Measurements from ENCODE around the gene GPR37L1.
"Not testable (repeated sequence)": the region's sequence is repeated elsewhere in the genome, so short reads cannot be mapped to it uniquely, and the experiment has no call there.

GPR37L1 gene

GRCh38 chr1:202130816-202131522 lies 8.3 kb downstream of the GPR37L1 start:
- no peak for TF ChIP-seq JUND (IDR thresholded peaks at IDR 0.05; ENCODE audit: low read depth)
- DNase-seq (ENCODE audit: low read depth in 1 of 2, low spot score in 1 of 2): no peak
- in situ Hi-C loops (cut with HindIII; ENCODE audit: low pct_unique_long_range_greater_than_20kb, low sequenced_read_pairs): no loop called here

DNA sequence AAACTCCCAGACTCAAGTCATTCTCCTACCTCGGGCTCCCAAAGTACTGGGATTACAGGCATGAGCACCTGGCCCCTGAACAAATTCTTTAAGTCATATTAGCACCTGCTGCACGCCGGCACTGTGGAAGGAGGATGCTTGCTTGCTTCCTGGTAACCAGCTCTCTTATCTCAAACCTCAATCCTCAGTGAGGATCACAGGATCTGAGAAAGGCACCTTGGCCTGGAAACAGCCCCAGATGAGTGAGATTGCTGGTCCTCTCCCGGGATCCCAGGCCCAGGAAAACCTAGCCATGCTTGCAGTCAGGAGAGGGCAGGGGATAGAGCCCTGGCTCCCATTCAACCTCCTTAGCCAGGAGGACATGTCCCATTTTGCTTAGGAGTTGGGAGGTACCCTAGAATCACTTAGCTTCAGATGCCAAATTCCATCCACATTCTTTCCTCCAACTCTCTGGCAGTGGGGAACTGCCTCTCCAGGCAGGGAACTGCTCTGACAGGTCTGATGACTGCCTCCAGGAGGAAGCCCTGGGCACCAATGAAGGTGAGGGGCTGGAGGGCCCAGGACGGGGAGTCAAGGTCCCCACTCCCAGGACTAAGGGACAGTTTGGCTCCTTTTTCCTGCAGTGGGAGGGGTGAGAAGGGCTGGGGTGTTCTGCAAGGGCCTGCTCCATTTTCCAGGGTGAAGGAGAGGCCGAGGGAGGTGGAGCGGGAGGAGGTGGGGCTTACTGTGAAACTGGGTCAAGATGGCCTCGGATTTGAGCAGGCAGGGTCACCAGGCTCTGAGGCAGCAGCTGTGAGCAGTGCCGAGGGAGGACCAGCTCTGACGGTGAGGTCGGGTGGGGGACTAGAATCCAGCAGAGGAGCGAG lies 9.5 kb downstream of the GPR37L1 start:
- in situ Hi-C loops (cut with HindIII; ENCODE audit: low pct_unique_long_range_greater_than_20kb, low sequenced_read_pairs): no loop called here
- TF ChIP-seq JUND (IDR thresholded peaks at IDR 0.05; ENCODE audit: low read depth): no peak
- DNase-seq (ENCODE audit: low read depth in 1 of 2, low spot score in 1 of 2): peak; percentile 78 to 97

GRCh38 chr1:202133001-202133400 lies 10.3 kb downstream of the GPR37L1 start:
- TF ChIP-seq JUND (IDR thresholded peaks at IDR 0.05; ENCODE audit: low read depth): no peak
- peak in 1 of 2 experiments; percentile 78 for DNase-seq (ENCODE audit: low read depth in 1 of 2, low spot score in 1 of 2)
- in situ Hi-C loops (cut with HindIII; ENCODE audit: low pct_unique_long_range_greater_than_20kb, low sequenced_read_pairs): no loop called here

GRCh38 chr1:202133496-202133895 lies 10.8 kb downstream of the GPR37L1 start:
- no peak for DNase-seq (ENCODE audit: low read depth in 1 of 2, low spot score in 1 of 2)
- in situ Hi-C loops (cut with HindIII; ENCODE audit: low pct_unique_long_range_greater_than_20kb, low sequenced_read_pairs): no loop called here
- no peak for TF ChIP-seq JUND (IDR thresholded peaks at IDR 0.05; ENCODE audit: low read depth)

GRCh38 chr1:202133989-202134388 lies 11.3 kb downstream of the GPR37L1 start:
- in situ Hi-C loops (cut with HindIII; ENCODE audit: low pct_unique_long_range_greater_than_20kb, low sequenced_read_pairs): no loop called here
- DNase-seq (ENCODE audit: low read depth in 1 of 2, low spot score in 1 of 2): no peak
- TF ChIP-seq JUND (IDR thresholded peaks at IDR 0.05; ENCODE audit: low read depth): no peak

DNA sequence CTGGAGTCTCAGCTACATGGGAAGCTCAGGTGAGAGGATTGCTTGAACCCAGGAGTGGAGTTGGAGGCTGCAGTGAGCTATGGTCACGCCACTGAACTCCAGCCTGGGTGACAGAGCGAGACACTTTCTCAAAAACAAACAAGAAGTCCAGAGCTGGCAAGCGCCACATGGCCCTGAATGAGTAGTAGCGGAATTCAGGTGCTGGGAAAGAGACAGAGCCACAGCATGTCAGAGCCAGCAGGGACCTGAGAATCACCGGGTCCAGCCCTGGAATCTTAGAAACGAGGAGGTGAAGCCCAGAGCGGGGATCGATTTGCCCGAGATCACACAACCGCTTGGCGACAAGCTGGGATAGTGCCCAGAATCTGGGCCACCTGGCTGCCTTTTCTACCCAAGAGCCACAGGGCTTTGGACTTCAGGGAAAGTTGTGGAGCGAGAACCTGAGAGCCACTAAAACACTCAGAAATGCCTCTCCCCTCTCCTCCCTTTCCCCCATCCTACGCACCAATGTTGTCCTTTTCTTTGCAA lies 12.0 kb downstream of the GPR37L1 start:
- no peak for DNase-seq (ENCODE audit: low read depth in 1 of 2, low spot score in 1 of 2)
- in situ Hi-C loops (cut with HindIII; ENCODE audit: low pct_unique_long_range_greater_than_20kb, low sequenced_read_pairs): no loop called here
- TF ChIP-seq JUND (IDR thresholded peaks at IDR 0.05; ENCODE audit: low read depth): no peak

- no peak for TF ChIP-seq JUND (IDR thresholded peaks at IDR 0.05; ENCODE audit: low read depth)
- DNase-seq (ENCODE audit: low read depth in 1 of 2, low spot score in 1 of 2): peak; percentile 87 to 89
- in situ Hi-C loops (cut with HindIII; ENCODE audit: low pct_unique_long_range_greater_than_20kb, low sequenced_read_pairs): no loop called here
Measured at GRCh38 chr1:202135221-202135721, 12.6 kb downstream of the GPR37L1 start.

- in situ Hi-C loops (cut with HindIII; ENCODE audit: low pct_unique_long_range_greater_than_20kb, low sequenced_read_pairs): no loop called here
- DNase-seq (ENCODE audit: low read depth in 1 of 2, low spot score in 1 of 2): no peak
- TF ChIP-seq JUND (IDR thresholded peaks at IDR 0.05; ENCODE audit: low read depth): no peak
Measured at GRCh38 chr1:202140833-202141232, 18.1 kb downstream of the GPR37L1 start.

DNA sequence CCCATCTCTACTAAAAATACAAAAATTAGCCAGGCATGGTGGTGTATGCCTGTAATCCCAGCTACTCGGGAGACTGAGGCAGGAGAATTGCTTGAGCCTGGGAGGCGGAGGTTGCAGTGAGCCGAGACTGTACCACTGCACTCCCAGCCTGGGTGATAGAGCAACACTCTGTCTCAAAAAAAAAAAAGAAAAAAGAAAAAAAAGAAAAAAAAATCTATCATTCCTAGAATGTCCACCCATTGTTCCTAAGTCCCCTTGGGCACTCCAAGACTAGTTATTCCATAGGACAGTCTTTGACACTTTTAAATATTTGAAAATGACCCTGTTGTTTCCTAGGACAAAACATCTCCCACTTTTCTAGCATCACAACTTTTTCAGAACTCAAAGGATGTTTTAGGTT lies 18.8 kb downstream of the GPR37L1 start:
- in situ Hi-C loops (cut with HindIII; ENCODE audit: low pct_unique_long_range_greater_than_20kb, low sequenced_read_pairs); DNase-seq (ENCODE audit: low read depth in 1 of 2, low spot score in 1 of 2): not testable (repeated sequence)

DNA sequence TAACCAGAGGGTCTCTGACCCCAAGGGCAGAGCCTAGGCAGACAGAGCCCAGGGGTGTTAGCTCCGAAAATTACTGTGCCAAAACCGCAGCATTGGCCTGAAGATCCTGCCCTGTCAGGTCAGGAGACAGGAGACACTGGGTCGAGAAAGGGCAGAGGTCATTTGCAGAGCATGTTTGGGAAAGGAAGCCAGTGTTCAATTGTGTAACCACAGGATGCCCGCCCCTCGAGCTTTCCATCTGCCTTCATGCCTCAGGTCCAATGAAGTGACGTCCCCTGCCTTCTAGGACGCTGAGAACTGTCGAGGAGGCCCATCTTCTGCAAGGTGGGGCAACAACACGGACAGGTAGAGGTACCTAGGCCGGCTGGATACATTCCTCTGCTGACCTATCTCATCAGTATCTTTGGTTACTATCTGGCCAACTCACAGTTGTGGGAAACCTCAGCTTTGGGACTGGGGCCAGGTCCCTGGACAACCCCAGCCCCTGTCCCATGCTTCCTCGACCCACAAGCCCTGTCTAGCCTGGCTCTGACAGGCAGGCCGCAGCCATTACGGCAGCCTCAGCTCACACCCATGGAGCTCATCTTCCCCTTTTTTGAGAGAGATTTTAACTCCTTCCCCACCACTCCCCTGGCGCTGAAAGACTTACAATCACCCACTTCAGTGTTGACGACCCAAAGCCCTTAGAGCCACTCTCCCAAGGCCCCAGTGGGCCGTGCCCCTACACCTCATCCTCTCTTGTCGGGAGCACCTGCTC lies 20.5 kb downstream of the GPR37L1 start:
- DNase-seq (ENCODE audit: low read depth in 1 of 2, low spot score in 1 of 2): no peak
- in situ Hi-C loops (cut with HindIII; ENCODE audit: low pct_unique_long_range_greater_than_20kb, low sequenced_read_pairs): no loop called here
- no peak for TF ChIP-seq JUND (IDR thresholded peaks at IDR 0.05; ENCODE audit: low read depth)

GRCh38 chr1:202143768-202144401 lies 21.2 kb downstream of the GPR37L1 start:
- no peak for TF ChIP-seq JUND (IDR thresholded peaks at IDR 0.05; ENCODE audit: low read depth)
- DNase-seq (ENCODE audit: low read depth in 1 of 2, low spot score in 1 of 2): no peak

More at GRCh38 chr1:202143768-202144401, 21.2 kb downstream of the GPR37L1 start:
- in situ Hi-C loops (cut with HindIII; ENCODE audit: low pct_unique_long_range_greater_than_20kb, low sequenced_read_pairs): no loop called here
